Mesenchymal stem cell (in vitro differentiated cells and primary cell): ENCODE data around the gene GOLT1B. TPM values are rescaled to one million over a fixed set of nuclear protein-coding genes. Genes with fewer than 3 reads are reported as not detected.

Experiments
- DNase-seq: peaks from one replicate; pipeline ENCODE4 v3.0.0-alpha.2; 2013
- H2AFZ ChIP-seq: one replicate; pipeline ENCODE4 v1.6.1; 2013; ENCODE audit warnings: low read depth, mild to moderate bottlenecking, control low read depth, inconsistent platforms, low read length, moderate library complexity
- H2AK5ac ChIP-seq: 2 replicates; pipeline ENCODE4 v1.6.1; 2013; ENCODE audit warnings: low read length, moderate library complexity, mild to moderate bottlenecking, inconsistent platforms; ENCODE audit not compliant: severe bottlenecking
- H2BK120ac ChIP-seq: one replicate; pipeline ENCODE4 v1.6.1; 2013; ENCODE audit warnings: low read depth, mild to moderate bottlenecking, inconsistent platforms, low read length, moderate library complexity
- H2BK12ac ChIP-seq, 2 experiments: one replicate each; pipeline ENCODE4 v1.6.1; 2013; ENCODE audit warnings: inconsistent platforms in 2 of 2, low read length in 2 of 2, mild to moderate bottlenecking in 2 of 2, moderate library complexity in 2 of 2, control low read depth in 1 of 2
- H2BK15ac ChIP-seq: one replicate; pipeline ENCODE4 v1.6.1; 2013; ENCODE audit warnings: mild to moderate bottlenecking, low read depth, inconsistent platforms; ENCODE audit not compliant: poor library complexity, severe bottlenecking
- H2BK5ac ChIP-seq: 2 replicates; pipeline ENCODE4 v1.6.1; 2013; ENCODE audit warnings: low read depth, mild to moderate bottlenecking, low read length, control low read depth, inconsistent platforms; ENCODE audit not compliant: poor library complexity, severe bottlenecking
- H3K14ac ChIP-seq, 2 experiments: one replicate each; pipeline ENCODE4 v1.6.1; 2013; ENCODE audit warnings: inconsistent platforms in 2 of 2, low read length in 2 of 2, control low read depth in 1 of 2, mild to moderate bottlenecking in 1 of 2, moderate library complexity in 1 of 2
- H3K18ac ChIP-seq, 2 experiments: one replicate each; pipeline ENCODE4 v1.6.1; 2013; ENCODE audit warnings: inconsistent platforms in 2 of 2, low read length in 2 of 2, control low read depth in 1 of 2, low read depth in 1 of 2, mild to moderate bottlenecking in 1 of 2
- H3K23ac ChIP-seq, 2 experiments: one replicate each; pipeline ENCODE4 v1.6.1; 2013; ENCODE audit warnings: inconsistent platforms in 2 of 2, low read length in 2 of 2, mild to moderate bottlenecking in 2 of 2, moderate library complexity in 2 of 2, control low read depth in 1 of 2
- H3K27ac ChIP-seq: 2 replicates; pipeline ENCODE4 v1.5.1; 2013; ENCODE audit warnings: mild to moderate bottlenecking, moderate library complexity, low read length, control low read depth, inconsistent platforms; ENCODE audit not compliant: poor library complexity, severe bottlenecking
- H3K27me3 ChIP-seq, 2 experiments: 2 replicates each; pipeline versions ENCODE4 v1.6.1 to v1.7.0; 2013; ENCODE audit warnings: low read length in 2 of 2, mild to moderate bottlenecking in 2 of 2, moderate library complexity in 2 of 2, control low read depth in 1 of 2, inconsistent platforms in 1 of 2; ENCODE audit not compliant: control insufficient read depth in 1 of 2, insufficient read depth in 1 of 2
- H3K36me3 ChIP-seq, 2 experiments: 2 replicates each; pipeline versions ENCODE4 v1.6.1 to v1.7.0; 2013; ENCODE audit warnings: low read length in 2 of 2, control low read depth in 1 of 2, inconsistent platforms in 1 of 2, low read depth in 1 of 2, mild to moderate bottlenecking in 1 of 2; ENCODE audit not compliant: insufficient read depth in 2 of 2, control insufficient read depth in 1 of 2
- H3K4ac ChIP-seq, 2 experiments: one replicate each; pipeline ENCODE4 v1.6.1; 2013; ENCODE audit warnings: inconsistent platforms in 2 of 2, low read length in 2 of 2, mild to moderate bottlenecking in 2 of 2, moderate library complexity in 2 of 2, control low read depth in 1 of 2, low read depth in 1 of 2
- H3K4me1 ChIP-seq: 2 replicates; pipeline ENCODE4 v1.6.1; 2013; ENCODE audit warnings: low read depth, low read length, control low read depth; ENCODE audit not compliant: control insufficient read depth, insufficient read depth
- H3K4me2 ChIP-seq: 2 replicates; pipeline ENCODE4 v1.6.1; 2013; ENCODE audit warnings: low read length, mild to moderate bottlenecking, inconsistent platforms; ENCODE audit not compliant: poor library complexity, severe bottlenecking
- H3K4me3 ChIP-seq, 2 experiments: 2 replicates each; pipeline versions ENCODE4 v1.5.1 to v1.7.0; 2013; ENCODE audit warnings: low read length in 2 of 2, mild to moderate bottlenecking in 2 of 2, control low read depth in 1 of 2, low read depth in 1 of 2; ENCODE audit not compliant: insufficient read depth in 1 of 2
- H3K79me1 ChIP-seq: replicated peaks from 2 replicates; pipeline ENCODE4 v1.6.1; 2013; ENCODE audit warnings: mild to moderate bottlenecking, control low read depth, low read length, inconsistent platforms; ENCODE audit not compliant: poor library complexity, severe bottlenecking
- H3K9ac ChIP-seq: 2 replicates; pipeline ENCODE4 v1.7.0; 2013; ENCODE audit warnings: mild to moderate bottlenecking, low read length, moderate library complexity
- H3K9me3 ChIP-seq: 2 replicates; pipeline ENCODE4 v1.7.0; 2013; ENCODE audit warnings: mild to moderate bottlenecking, low read length; ENCODE audit not compliant: control insufficient read depth
- H4K8ac ChIP-seq: one replicate; pipeline ENCODE4 v1.6.1; 2013; ENCODE audit warnings: inconsistent platforms, mild to moderate bottlenecking, low read length, moderate library complexity
- H4K91ac ChIP-seq: one replicate; pipeline ENCODE4 v1.6.1; 2013; ENCODE audit warnings: mild to moderate bottlenecking, low read length, inconsistent platforms
- WGBS: methylation state at CpG from one replicate; pipeline ENCODE4 v1.1.7; 2013; ENCODE audit warnings: mixed read lengths; 5-methylcytosine and 5-hydroxymethylcytosine counted together
- polyA plus RNA-seq, 2 experiments: library from polyadenylated mRNA; stranded (reverse); fragments of 200-250 nt; gene quantifications; one replicate each; pipeline ENCODE4 v1.2.3, GENCODE V29; 2013

The GOLT1B gene, protein sequence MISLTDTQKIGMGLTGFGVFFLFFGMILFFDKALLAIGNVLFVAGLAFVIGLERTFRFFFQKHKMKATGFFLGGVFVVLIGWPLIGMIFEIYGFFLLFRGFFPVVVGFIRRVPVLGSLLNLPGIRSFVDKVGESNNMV
- polyA plus RNA-seq (2013, experiment 1 of 2) = 45.8 TPM
- 51.9 TPM for polyA plus RNA-seq (2013, experiment 2 of 2)

GRCh38 chr12:21501258-21502163 lies at the start of gene GOLT1B, which contains the start of gene RECQL:
Gene GOLT1B (plus strand): TSS chr12:21501789. CDS start chr12:21501924, 135 bp downstream.
Gene RECQL (minus strand): TSS chr12:21501635. CDS start chr12:21499570, 2,065 bp downstream.
- Histone ChIP-seq H2BK15ac (peak within 1 kb of the TSS; percentile 54), H2BK120ac (peak within 1 kb of the TSS; percentile 76)

GRCh38 chr12:21453312-21453852 lies 48.2 kb upstream of the GOLT1B start:
- no peaks in the 10 kb centered on the region for H3K4me1 ChIP-seq
- no peak overlapping the region for H2BK120ac ChIP-seq
- DNase-seq = no peak
- no peak overlapping the region for H2BK12ac ChIP-seq
- no peak overlapping the region for H3K4me3 ChIP-seq
- no peak overlapping the region for H2AK5ac ChIP-seq
- H3K27me3 ChIP-seq = no peaks in the 10 kb centered on the region
- no peak overlapping the region for H3K23ac ChIP-seq
- no peak overlapping the region for H2BK5ac ChIP-seq
- no peak overlapping the region for H2AFZ ChIP-seq
- peaks cover 4 to 76% of the 10 kb centered on the region in 2 experiments for H3K36me3 ChIP-seq
- 99% methylated on average over 2 of the region's 4 CpGs for WGBS
- H2BK15ac ChIP-seq = no peak overlapping the region
- no peak overlapping the region for H4K91ac ChIP-seq
- H3K9me3 ChIP-seq = no peaks in the 10 kb centered on the region
- H3K9ac ChIP-seq = no peak overlapping the region
- H4K8ac ChIP-seq = no peak overlapping the region
- H3K14ac ChIP-seq = no peak overlapping the region
- H3K4me2 ChIP-seq = no peak overlapping the region
- no peak overlapping the region for H3K18ac ChIP-seq
- no peak overlapping the region for H3K27ac ChIP-seq
- H3K4ac ChIP-seq = no peak overlapping the region
- no peaks in the 10 kb centered on the region for H3K79me1 ChIP-seq

More at GRCh38 chr12:21501258-21502163, at the start of gene GOLT1B, which contains the start of gene RECQL:
- Histone ChIP-seq H3K18ac (peak within 1 kb of the TSS; percentile 84 to 97), H3K27ac (peak within 1 kb of the TSS; percentile 80), H3K4me3 (peak within 1 kb of the TSS; percentile 91 to 94), H3K9me3 (no peaks in the 10 kb centered on the region), H3K23ac (peak within 1 kb of the TSS in 1 of 2 experiments; percentile 93), H3K4me2 (peak within 1 kb of the TSS; percentile 84), H2BK5ac (peak within 1 kb of the TSS; percentile 87), H2AK5ac (peak within 1 kb of the TSS; percentile 91), H2AFZ (peak within 1 kb of the TSS; percentile 91), H3K4ac (peak within 1 kb of the TSS; percentile 97 to 99), H4K91ac (peak within 1 kb of the TSS; percentile 87), H3K4me1 (peaks cover 7% of the 10 kb centered on the region), H3K36me3 (peaks cover 2 to 33% of the 10 kb centered on the region in 2 experiments), H3K79me1 (peaks cover 5% of the 10 kb centered on the region), H4K8ac (peak within 1 kb of the TSS; percentile 93), H3K14ac (peak within 1 kb of the TSS; percentile 67 to 96), H3K9ac (peak within 1 kb of the TSS; percentile 99), H3K27me3 (no peaks in the 10 kb centered on the region), H2BK12ac (peak within 1 kb of the TSS in 1 of 2 experiments; percentile 54)
- under 1% methylated on average over 57 of the region's 61 CpGs for WGBS
- DNase-seq = peak; percentile 99

DNA sequence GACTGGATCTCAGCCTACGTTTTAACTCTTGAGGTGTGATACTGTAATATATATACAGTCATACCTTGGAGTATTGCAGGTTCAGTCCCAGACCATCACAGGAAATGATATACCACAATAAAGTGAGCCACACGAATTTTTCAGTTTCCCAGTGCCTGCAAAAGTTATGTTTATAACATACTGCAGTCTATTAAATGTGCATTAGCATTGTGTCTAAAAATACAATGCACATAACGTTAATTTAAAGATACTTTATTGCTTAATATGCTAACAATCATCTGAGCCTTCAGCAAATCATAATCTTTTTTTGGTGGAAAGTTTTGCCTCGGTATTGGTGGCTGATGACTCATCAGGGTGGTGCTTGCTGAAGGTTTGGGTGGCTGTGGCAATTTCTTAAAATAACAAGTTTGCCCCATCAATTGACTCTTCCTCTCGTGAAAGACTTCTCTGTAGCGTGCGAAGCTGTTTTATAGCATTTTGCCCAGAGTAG lies 45.3 kb upstream of the GOLT1B start:
- no peak overlapping the region for H3K9ac ChIP-seq
- H2BK12ac ChIP-seq = no peak overlapping the region
- no peak overlapping the region for H3K4ac ChIP-seq
- H3K14ac ChIP-seq = no peak overlapping the region
- H3K9me3 ChIP-seq = no peaks in the 10 kb centered on the region
- H3K79me1 ChIP-seq = peaks cover 1% of the 10 kb centered on the region
- no peak overlapping the region for H3K4me2 ChIP-seq
- H3K18ac ChIP-seq = no peak overlapping the region
- H4K8ac ChIP-seq = no peak overlapping the region
- H4K91ac ChIP-seq = no peak overlapping the region
- no peak overlapping the region for H2BK15ac ChIP-seq
- no peak overlapping the region for H3K23ac ChIP-seq
- H3K27ac ChIP-seq = no peak overlapping the region
- no peak overlapping the region for H3K4me3 ChIP-seq
- no peaks in the 10 kb centered on the region for H3K27me3 ChIP-seq
- no peak for DNase-seq
- H2AFZ ChIP-seq = no peak overlapping the region
- H2BK5ac ChIP-seq = no peak overlapping the region
- peaks cover 4 to 77% of the 10 kb centered on the region in 2 experiments for H3K36me3 ChIP-seq
- H2AK5ac ChIP-seq = no peak overlapping the region
- WGBS = 68% methylated on average over 4 of the region's 7 CpGs
- no peak overlapping the region for H2BK120ac ChIP-seq
- no peaks in the 10 kb centered on the region for H3K4me1 ChIP-seq
